Neural cell (in vitro differentiated cells): ENCODE results near the gene UBL4B. TPM values are rescaled to one million over a fixed set of nuclear protein-coding genes. Genes with fewer than 3 reads are reported as not detected.

ENCODE experiments used
- H2AFZ ChIP-seq: fragments of 200-600, 300-800 bp; sonication (generic), shearing (Covaris generic); 2 replicates; pipeline ENCODE4 v1.6.0; 2014; ENCODE audit warnings: low read depth, mild to moderate bottlenecking, antibody characterized with exemption, low read length, moderate library complexity
- H3F3A ChIP-seq: fragments of 200-600 bp; shearing (Covaris generic); 2 replicates; pipeline ENCODE4 v1.6.1; 2016; ENCODE audit warnings: mild to moderate bottlenecking, moderate library complexity, mixed read lengths, antibody characterized with exemption, low read length; ENCODE audit not compliant: insufficient read depth, poor library complexity, severe bottlenecking
- H3K27ac ChIP-seq: fragments of 200-600, 300-800 bp; sonication (generic), shearing (Covaris generic); 2 replicates; pipeline ENCODE4 v1.5.1; 2014; ENCODE audit warnings: mild to moderate bottlenecking, low read length, moderate library complexity
- H3K27me3 ChIP-seq: fragments of 300-800, 200-600 bp; sonication (generic), shearing (Covaris generic); 2 replicates; pipeline ENCODE4 v1.6.0; 2014; ENCODE audit warnings: mild to moderate bottlenecking, low read depth, low read length, moderate library complexity; ENCODE audit not compliant: insufficient read depth
- H3K36me3 ChIP-seq: fragments of 300-800, 200-600 bp; sonication (generic), shearing (Covaris generic); 2 replicates; pipeline ENCODE4 v1.5.1; 2014; ENCODE audit warnings: mild to moderate bottlenecking, antibody characterized with exemption, low read length, moderate library complexity; ENCODE audit not compliant: insufficient read depth
- H3K4me2 ChIP-seq: fragments of 300-800, 200-600 bp; sonication (generic), shearing (Covaris generic); 2 replicates; pipeline ENCODE4 v1.6.0; 2014; ENCODE audit warnings: mild to moderate bottlenecking, low read length
- H3K4me3 ChIP-seq: fragments of 300-800, 200-600 bp; sonication (generic), shearing (Covaris generic); 2 replicates; pipeline ENCODE4 v1.5.1; 2014; ENCODE audit warnings: mild to moderate bottlenecking, low read length, moderate library complexity
- H3K79me2 ChIP-seq: fragments of 200-600 bp; shearing (Covaris generic); replicated peaks from 2 replicates; pipeline ENCODE4 v1.6.0; 2014; ENCODE audit warnings: mild to moderate bottlenecking, low read length, moderate library complexity; ENCODE audit not compliant: insufficient read depth
- H3K9ac ChIP-seq: fragments of 300-800, 200-600 bp; sonication (generic), shearing (Covaris generic); 2 replicates; pipeline ENCODE4 v1.6.1; 2016; ENCODE audit warnings: mild to moderate bottlenecking, low read length, mixed read lengths
- H3K9me2 ChIP-seq: fragments of 200-600 bp; shearing (Covaris generic); 2 replicates; pipeline ENCODE4 v1.6.1; 2016; ENCODE audit warnings: mild to moderate bottlenecking, low read length, mixed read lengths; ENCODE audit not compliant: insufficient read depth
- H3K9me3 ChIP-seq: fragments of 200-600, 300-800 bp; sonication (generic), shearing (Covaris generic); 2 replicates; pipeline ENCODE4 v1.6.1; 2016; ENCODE audit warnings: mild to moderate bottlenecking, mixed run types, low read length, moderate library complexity, mixed read lengths
- H4K20me1 ChIP-seq: fragments of 200-600 bp; shearing (Covaris generic); 2 replicates; pipeline ENCODE4 v1.6.1; 2016; ENCODE audit warnings: mild to moderate bottlenecking, mixed run types; ENCODE audit not compliant: insufficient read depth
- CTCF ChIP-seq: fragments of 450-650 bp; IDR thresholded peaks from 2 replicates; pipeline ENCODE4 v1.5.1; 2014; ENCODE audit warnings: antibody characterized with exemption, mild to moderate bottlenecking, moderate library complexity; ENCODE audit not compliant: poor library complexity, severe bottlenecking
- EP300 ChIP-seq: fragments of 450-650 bp; conservative IDR thresholded peaks from 2 replicates; pipeline ENCODE4 v1.6.1; 2014; ENCODE audit warnings: antibody characterized with exemption, mild to moderate bottlenecking, moderate library complexity; ENCODE audit not compliant: poor library complexity, severe bottlenecking
- EZH2 ChIP-seq: fragments of 200-600, 300-800 bp; shearing (Covaris generic), sonication (generic); IDR thresholded peaks from 2 replicates; pipeline ENCODE4 v1.6.1; 2014; ENCODE audit warnings: antibody characterized with exemption, low read length, borderline replicate concordance, mild to moderate bottlenecking; ENCODE audit not compliant: insufficient read depth, poor library complexity, severe bottlenecking
- POLR2AphosphoS5 ChIP-seq: IDR thresholded peaks from 2 replicates; pipeline ENCODE4 v1.6.1; 2012
- REST ChIP-seq: IDR thresholded peaks from 2 replicates; pipeline ENCODE4 v1.6.1; 2012; ENCODE audit warnings: borderline replicate concordance
- TAF1 ChIP-seq: IDR thresholded peaks from 2 replicates; pipeline ENCODE4 v1.6.1; 2012; ENCODE audit warnings: low read depth
- polyA minus RNA-seq: library from RNA; depleted of rRNA, polyadenylated mRNA; stranded (reverse); fragments of >200 nt; gene quantifications from 2 replicates; pipeline ENCODE4 v1.2.3, GENCODE V29; 2014
- polyA plus RNA-seq: library from polyadenylated mRNA; depleted of rRNA; stranded (reverse); fragments of >200 nt; gene quantifications from 2 replicates; pipeline ENCODE4 v1.2.3, GENCODE V29; 2014

The UBL4B gene
- polyA plus RNA-seq (not detected in 2 replicates), polyA minus RNA-seq (not detected in 2 replicates)

GRCh38 chr1:110112143-110112542 lies at the start of gene UBL4B:
Gene UBL4B, plus strand, starts transcription at chr1:110112443. Its CDS starts 92 bp downstream, at chr1:110112535.
- Histone ChIP-seq H2AFZ (no peak within 1 kb of the TSS), H3K79me2 (no peaks in the 10 kb centered on the region), H3K9me3 (no peaks in the 10 kb centered on the region), H3K36me3 (no peaks in the 10 kb centered on the region), H3F3A (no peaks in the 10 kb centered on the region), H3K9me2 (no peaks in the 10 kb centered on the region), H3K27ac (no peak within 1 kb of the TSS), H3K4me2 (no peak within 1 kb of the TSS), H3K4me3 (no peak within 1 kb of the TSS), H3K9ac (no peak within 1 kb of the TSS), H4K20me1 (no peaks in the 10 kb centered on the region), H3K27me3 (no peaks in the 10 kb centered on the region)
- no peak for TF ChIP-seq CTCF

- Histone ChIP-seq H3K9ac (no peak overlapping the region), H3K79me2 (no peaks in the 10 kb centered on the region), H4K20me1 (no peaks in the 10 kb centered on the region), H3K4me3 (no peak overlapping the region), H3K27me3 (peaks cover 24% of the 10 kb centered on the region), H3K4me2 (no peak overlapping the region), H3F3A (no peaks in the 10 kb centered on the region), H3K9me3 (no peaks in the 10 kb centered on the region), H3K9me2 (no peaks in the 10 kb centered on the region), H2AFZ (no peak overlapping the region), H3K27ac (no peak overlapping the region), H3K36me3 (peaks cover 5% of the 10 kb centered on the region)
- TF ChIP-seq REST (no peak), EZH2 (no peak), EP300 (no peak), POLR2AphosphoS5 (no peak), CTCF (no peak), TAF1 (no peak)
Observed at GRCh38 chr1:110062612-110063011, 49.6 kb upstream of the UBL4B start.
